HepG2 (cell line): ENCODE results near the gene THOC6. TPM values are rescaled to one million over a fixed set of nuclear protein-coding genes. Genes with fewer than 3 reads are reported as not detected.

Experiments used
- ARHGAP35 ChIP-seq: sonication (generic); formaldehyde crosslinking; IDR thresholded peaks from 2 replicates; pipeline ENCODE4 v1.9.0; 2022; ENCODE audit warnings: mild to moderate bottlenecking, inconsistent platforms, moderate library complexity, missing genetic modification reagents, borderline replicate concordance
- ASH2L ChIP-seq: fragments of 300-600, 200-600 bp; sonication (generic); IDR thresholded peaks from 2 replicates; pipeline ENCODE4 v1.7.0; 2017; ENCODE audit warnings: low read depth, mild to moderate bottlenecking, moderate library complexity, mixed read lengths, low read length; ENCODE audit not compliant: insufficient read length
- ATF1 ChIP-seq: IDR thresholded peaks from 2 replicates; pipeline ENCODE4 v1.6.1; 2016; ENCODE audit warnings: mild to moderate bottlenecking, control low read depth
- BRD4 ChIP-seq: sonication (generic); formaldehyde crosslinking; IDR thresholded peaks from 2 replicates; pipeline ENCODE4 v1.4.0; 2020; ENCODE audit warnings: missing genetic modification reagents
- FOXP1 ChIP-seq, 2 experiments: fragments of 450-650 bp in 1 of 2; IDR thresholded peaks; 2 replicates each; pipeline ENCODE4 v1.6.1; 2017 to 2018; ENCODE audit warnings: antibody characterized with exemption in 1 of 2
- HNF4A ChIP-seq: sonication (generic); formaldehyde crosslinking; IDR thresholded peaks from 2 replicates; pipeline ENCODE4 v1.4.0; 2020; ENCODE audit warnings: missing genetic modification reagents
- MAFF ChIP-seq: IDR thresholded peaks from 2 replicates; pipeline ENCODE4 v1.6.1; 2011; ENCODE audit warnings: low read depth, low read length, improper control_type of control experiment
- NR1H2 ChIP-seq: sonication (generic); formaldehyde crosslinking; IDR thresholded peaks from 2 replicates; pipeline ENCODE4 v1.8.1; 2022; ENCODE audit warnings: low read depth, missing genetic modification reagents, borderline replicate concordance
- SP1 ChIP-seq, 2 experiments: fragments of 450-650 bp in 1 of 2; sonication (generic) in 1 of 2; formaldehyde crosslinking in 1 of 2; IDR thresholded peaks; 2 replicates each; pipeline versions ENCODE4 v1.4.0 to v1.6.1; 2016 to 2020; ENCODE audit warnings: missing genetic modification reagents in 1 of 2
- SYNCRIP ChIP-seq: fragments of 200-400 bp; formaldehyde crosslinking; IDR thresholded peaks from 2 replicates; pipeline ENCODE4 v1.6.1; 2018; ENCODE audit warnings: mild to moderate bottlenecking, low read depth, low read length; ENCODE audit not compliant: insufficient read depth
- ZNF136 ChIP-seq: sonication (generic); formaldehyde crosslinking; IDR thresholded peaks from 2 replicates; pipeline ENCODE4 v1.8.1; 2022; ENCODE audit warnings: low read depth, mild to moderate bottlenecking, moderate library complexity, missing genetic modification reagents
- ZNF160 ChIP-seq: sonication (generic); formaldehyde crosslinking; IDR thresholded peaks from 2 replicates; pipeline ENCODE4 v1.8.0; 2022; ENCODE audit warnings: mild to moderate bottlenecking, inconsistent platforms, missing genetic modification reagents
- ZNF20 ChIP-seq: sonication (generic); formaldehyde crosslinking; IDR thresholded peaks from 2 replicates; pipeline ENCODE4 v1.4.0; 2020; ENCODE audit warnings: mild to moderate bottlenecking, moderate library complexity, missing genetic modification reagents
- ZNF235 ChIP-seq: sonication (generic); formaldehyde crosslinking; IDR thresholded peaks from 2 replicates; pipeline ENCODE4 v1.8.1; 2023; ENCODE audit warnings: mild to moderate bottlenecking, missing genetic modification reagents, borderline replicate concordance
- ZNF317 ChIP-seq: sonication (generic); formaldehyde crosslinking; IDR thresholded peaks from 2 replicates; pipeline ENCODE4 v1.5.0; 2020; ENCODE audit warnings: mild to moderate bottlenecking, missing genetic modification reagents
- ZNF331 ChIP-seq: sonication (generic); formaldehyde crosslinking; IDR thresholded peaks from 2 replicates; pipeline ENCODE4 v1.4.0; 2020; ENCODE audit warnings: missing genetic modification reagents
- ZNF766 ChIP-seq: sonication (generic); formaldehyde crosslinking; IDR thresholded peaks from 2 replicates; pipeline ENCODE4 v1.5.0; 2020; ENCODE audit warnings: missing genetic modification reagents, borderline replicate concordance
- ZNF772 ChIP-seq: sonication (generic); formaldehyde crosslinking; IDR thresholded peaks from 2 replicates; pipeline ENCODE4 v1.5.0; 2020; ENCODE audit warnings: mild to moderate bottlenecking, missing genetic modification reagents
- ZNF782 ChIP-seq: sonication (generic); formaldehyde crosslinking; IDR thresholded peaks from 2 replicates; pipeline ENCODE4 v1.4.0; 2020; ENCODE audit warnings: missing genetic modification reagents, mild to moderate bottlenecking, borderline replicate concordance
- ZNF790 ChIP-seq: sonication (generic); formaldehyde crosslinking; IDR thresholded peaks from 2 replicates; pipeline ENCODE4 v1.8.0; 2022; ENCODE audit warnings: missing genetic modification reagents, mild to moderate bottlenecking, borderline replicate concordance
- polyA plus RNA-seq, 8 experiments: library from polyadenylated mRNA; depleted of rRNA in 3 of 8; stranded (reverse) in 7 of 8; unstranded in 1 of 8; fragments of >200 nt; fragmentation: Illumina TruSeq in 4 of 8; extraction: Trizol in 4 of 8; gene quantifications; 2 replicates each; pipeline versions ENCODE4 v1.2.1 to v1.2.3, GENCODE V29; 2011 to 2016; ENCODE audit warnings: low read depth in 4 of 8, missing spikeins in 1 of 8, mixed read lengths in 1 of 8; ENCODE audit not compliant: insufficient read depth in 1 of 8
- total RNA-seq, 5 experiments: library from RNA; depleted of rRNA; stranded (reverse); fragments of >200 nt; fragmentation: Illumina TruSeq; extraction: Trizol; gene quantifications; 2 replicates each; pipeline ENCODE4 v1.2.3, GENCODE V29; 2016; ENCODE audit warnings: low read depth in 1 of 5
- TF ChIP-seq, protein P1 (sequence below): sonication (generic); formaldehyde crosslinking; conservative IDR thresholded peaks from 2 replicates; pipeline ENCODE4 v1.4.0; 2020; ENCODE audit warnings: missing genetic modification reagents
- TF ChIP-seq, protein P2 (sequence below): IDR thresholded peaks from 2 replicates; pipeline ENCODE4 v1.6.1; 2016; ENCODE audit warnings: missing compliant biosample characterization, missing genetic modification reagents, borderline replicate concordance
- TF ChIP-seq, protein P3 (sequence below): sonication (generic); formaldehyde crosslinking; IDR thresholded peaks from 2 replicates; pipeline ENCODE4 v1.8.0; 2022; ENCODE audit warnings: mild to moderate bottlenecking, missing genetic modification reagents
- TF ChIP-seq, protein P4 (sequence below): sonication (generic); formaldehyde crosslinking; IDR thresholded peaks from 2 replicates; pipeline ENCODE4 v1.9.0; 2022; ENCODE audit warnings: low read depth, missing genetic modification reagents

THOC6 gene
- total and polyA plus RNA-seq, 2 of the 13 experiments (the other 11 are each of a cell fraction or from before 2014, with no cell fraction given): 32.1 to 37.0 TPM

DNA sequence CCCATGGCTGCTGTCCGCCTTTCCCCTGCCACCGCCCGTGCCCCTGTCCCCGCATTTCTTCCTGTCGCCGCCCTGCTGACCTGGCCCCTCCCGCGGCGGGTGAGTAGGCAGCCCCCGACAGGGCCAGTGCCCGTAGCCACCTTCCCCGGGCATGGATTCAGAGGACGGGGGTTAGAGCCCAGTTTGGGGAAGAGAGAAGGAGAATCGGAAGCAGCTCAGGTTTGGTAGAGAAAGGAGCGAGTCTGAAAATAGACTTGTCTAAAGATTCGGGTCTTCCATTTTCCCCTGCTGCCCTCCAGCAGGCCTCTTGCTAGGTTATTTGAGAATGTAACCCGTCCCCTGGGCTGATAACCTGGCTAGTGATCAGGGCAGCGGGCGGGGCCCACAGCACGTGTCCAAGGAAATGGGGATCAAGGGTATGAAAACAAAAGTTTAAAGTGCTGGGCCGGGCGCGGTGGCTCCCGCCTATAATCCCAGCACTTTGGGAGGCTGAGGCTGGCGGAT is 19.0 kb upstream of the THOC6 start (continued):
- no peak for TF ChIP-seq SP1 (IDR thresholded peaks at IDR 0.05)
- TF ChIP-seq SP1 (CRISPR knock-in tag; IDR thresholded peaks at IDR 0.05): no peak
- TF ChIP-seq ZNF766: no peak
- TF ChIP-seq ZNF790 (CRISPR knock-in tag): no peak
- TF ChIP-seq, protein P1, sequence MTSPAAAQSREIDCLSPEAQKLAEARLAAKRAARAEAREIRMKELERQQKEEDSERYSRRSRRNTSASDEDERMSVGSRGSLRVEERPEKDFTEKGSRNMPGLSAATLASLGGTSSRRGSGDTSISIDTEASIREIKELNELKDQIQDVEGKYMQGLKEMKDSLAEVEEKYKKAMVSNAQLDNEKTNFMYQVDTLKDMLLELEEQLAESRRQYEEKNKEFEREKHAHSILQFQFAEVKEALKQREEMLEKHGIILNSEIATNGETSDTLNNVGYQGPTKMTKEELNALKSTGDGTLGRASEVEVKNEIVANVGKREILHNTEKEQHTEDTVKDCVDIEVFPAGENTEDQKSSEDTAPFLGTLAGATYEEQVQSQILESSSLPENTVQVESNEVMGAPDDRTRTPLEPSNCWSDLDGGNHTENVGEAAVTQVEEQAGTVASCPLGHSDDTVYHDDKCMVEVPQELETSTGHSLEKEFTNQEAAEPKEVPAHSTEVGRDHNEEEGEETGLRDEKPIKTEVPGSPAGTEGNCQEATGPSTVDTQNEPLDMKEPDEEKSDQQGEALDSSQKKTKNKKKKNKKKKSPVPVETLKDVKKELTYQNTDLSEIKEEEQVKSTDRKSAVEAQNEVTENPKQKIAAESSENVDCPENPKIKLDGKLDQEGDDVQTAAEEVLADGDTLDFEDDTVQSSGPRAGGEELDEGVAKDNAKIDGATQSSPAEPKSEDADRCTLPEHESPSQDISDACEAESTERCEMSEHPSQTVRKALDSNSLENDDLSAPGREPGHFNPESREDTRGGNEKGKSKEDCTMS (CRISPR knock-in tag): no peak
- TF ChIP-seq ZNF317 (CRISPR knock-in tag): no peak
- TF ChIP-seq ZNF331 (CRISPR knock-in tag): no peak
- no peak for TF ChIP-seq SYNCRIP
- TF ChIP-seq, protein P2, sequence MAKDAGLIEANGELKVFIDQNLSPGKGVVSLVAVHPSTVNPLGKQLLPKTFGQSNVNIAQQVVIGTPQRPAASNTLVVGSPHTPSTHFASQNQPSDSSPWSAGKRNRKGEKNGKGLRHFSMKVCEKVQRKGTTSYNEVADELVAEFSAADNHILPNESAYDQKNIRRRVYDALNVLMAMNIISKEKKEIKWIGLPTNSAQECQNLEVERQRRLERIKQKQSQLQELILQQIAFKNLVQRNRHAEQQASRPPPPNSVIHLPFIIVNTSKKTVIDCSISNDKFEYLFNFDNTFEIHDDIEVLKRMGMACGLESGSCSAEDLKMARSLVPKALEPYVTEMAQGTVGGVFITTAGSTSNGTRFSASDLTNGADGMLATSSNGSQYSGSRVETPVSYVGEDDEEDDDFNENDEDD: peak; percentile 66; the same call in 1 of the 2 replicates
- no peak for TF ChIP-seq ZNF772 (CRISPR knock-in tag)
- no peak for TF ChIP-seq ZNF20 (CRISPR knock-in tag)
- no peak for TF ChIP-seq FOXP1 (IDR thresholded peaks at IDR 0.05)
- no peak for TF ChIP-seq FOXP1 (CRISPR knock-in tag; IDR thresholded peaks at IDR 0.05)
- no peak for TF ChIP-seq NR1H2 (CRISPR knock-in tag)
- no peak for TF ChIP-seq BRD4 (CRISPR knock-in tag)
- TF ChIP-seq ATF1 (CRISPR knock-in tag): no peak
- no peak for TF ChIP-seq ZNF235 (CRISPR knock-in tag)
- TF ChIP-seq ZNF136 (CRISPR knock-in tag): no peak
- no peak for TF ChIP-seq ASH2L
- no peak for TF ChIP-seq MAFF
- TF ChIP-seq, protein P3, sequence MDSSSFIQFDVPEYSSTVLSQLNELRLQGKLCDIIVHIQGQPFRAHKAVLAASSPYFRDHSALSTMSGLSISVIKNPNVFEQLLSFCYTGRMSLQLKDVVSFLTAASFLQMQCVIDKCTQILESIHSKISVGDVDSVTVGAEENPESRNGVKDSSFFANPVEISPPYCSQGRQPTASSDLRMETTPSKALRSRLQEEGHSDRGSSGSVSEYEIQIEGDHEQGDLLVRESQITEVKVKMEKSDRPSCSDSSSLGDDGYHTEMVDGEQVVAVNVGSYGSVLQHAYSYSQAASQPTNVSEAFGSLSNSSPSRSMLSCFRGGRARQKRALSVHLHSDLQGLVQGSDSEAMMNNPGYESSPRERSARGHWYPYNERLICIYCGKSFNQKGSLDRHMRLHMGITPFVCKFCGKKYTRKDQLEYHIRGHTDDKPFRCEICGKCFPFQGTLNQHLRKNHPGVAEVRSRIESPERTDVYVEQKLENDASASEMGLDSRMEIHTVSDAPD (CRISPR knock-in tag): no peak
- no peak for TF ChIP-seq ZNF160 (CRISPR knock-in tag)
- peak; percentile 42; the same call in 1 of the 2 replicates for TF ChIP-seq HNF4A
- TF ChIP-seq ZNF782 (CRISPR knock-in tag): no peak
- TF ChIP-seq, protein P4, sequence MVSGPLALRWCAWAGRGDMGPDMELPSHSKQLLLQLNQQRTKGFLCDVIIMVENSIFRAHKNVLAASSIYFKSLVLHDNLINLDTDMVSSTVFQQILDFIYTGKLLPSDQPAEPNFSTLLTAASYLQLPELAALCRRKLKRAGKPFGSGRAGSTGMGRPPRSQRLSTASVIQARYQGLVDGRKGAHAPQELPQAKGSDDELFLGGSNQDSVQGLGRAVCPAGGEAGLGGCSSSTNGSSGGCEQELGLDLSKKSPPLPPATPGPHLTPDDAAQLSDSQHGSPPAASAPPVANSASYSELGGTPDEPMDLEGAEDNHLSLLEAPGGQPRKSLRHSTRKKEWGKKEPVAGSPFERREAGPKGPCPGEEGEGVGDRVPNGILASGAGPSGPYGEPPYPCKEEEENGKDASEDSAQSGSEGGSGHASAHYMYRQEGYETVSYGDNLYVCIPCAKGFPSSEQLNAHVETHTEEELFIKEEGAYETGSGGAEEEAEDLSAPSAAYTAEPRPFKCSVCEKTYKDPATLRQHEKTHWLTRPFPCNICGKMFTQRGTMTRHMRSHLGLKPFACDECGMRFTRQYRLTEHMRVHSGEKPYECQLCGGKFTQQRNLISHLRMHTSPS (CRISPR knock-in tag): peak; percentile 46; the same call in 1 of the 2 replicates
- no peak for TF ChIP-seq ARHGAP35
